Subcutaneous adipose tissue (tissue), 4 donors: ENCODE measurements around the gene NBEAL2. TPM values are rescaled to one million over a fixed set of nuclear protein-coding genes. Genes with fewer than 3 reads are reported as not detected.

Experiments
- CTCF ChIP-seq: fragments of 450-650 bp; IDR thresholded peaks from one replicate; pipeline ENCODE4 v1.5.1; 2016; ENCODE audit warnings: low read depth, mild to moderate bottlenecking, control low read depth, antibody characterized with exemption, moderate library complexity
- total RNA-seq, 4 donors: library from RNA; depleted of rRNA; stranded (reverse); fragments of >200 nt; gene quantifications; one replicate each; pipeline ENCODE4 v1.1.0, GENCODE V29; 2016

The NBEAL2 gene
- total RNA-seq, 4 donors from 2014 or later = 13.4 to 62.2 (median 23.6) TPM

GRCh38 chr3:47020311-47020710 is 40.8 kb downstream of the NBEAL2 start:
- no peak for TF ChIP-seq CTCF

GRCh38 chr3:47022641-47023071 is 43.2 kb downstream of the NBEAL2 start:
- no peak for TF ChIP-seq CTCF

GRCh38 chr3:47024932-47025331 is 45.5 kb downstream of the NBEAL2 start:
- no peak for TF ChIP-seq CTCF

GRCh38 chr3:47028146-47028545 is 48.7 kb downstream of the NBEAL2 start:
- TF ChIP-seq CTCF = no peak

GRCh38 chr3:47028667-47029066 is 49.2 kb downstream of the NBEAL2 start:
- TF ChIP-seq CTCF = no peak

- no peak for TF ChIP-seq CTCF
These were observed 55.5 kb downstream of the NBEAL2 start for GRCh38 chr3:47034868-47035489.

GRCh38 chr3:47035645-47036044 is 56.2 kb downstream of the NBEAL2 start:
- TF ChIP-seq CTCF = no peak
